NCI-H2171 (cell line): ENCODE data around the gene ARID1B.

Experiments
- DNase-seq: peaks from one replicate; lab custom pipeline; 2025; lab: John Stamatoyannopoulos, UW

The ARID1B gene

GRCh38 chr6:157246771-157247484 lies 469.8 kb downstream of the ARID1B start:
- no peak for DNase-seq

GRCh38 chr6:157248264-157248663 lies 471.1 kb downstream of the ARID1B start:
- no peak for DNase-seq

GRCh38 chr6:157249826-157250225 lies 472.6 kb downstream of the ARID1B start:
- no peak for DNase-seq

- DNase-seq: no peak
Measured at GRCh38 chr6:157251586-157252247, 474.5 kb downstream of the ARID1B start.

- no peak for DNase-seq
Measured at GRCh38 chr6:157253017-157253416, 475.8 kb downstream of the ARID1B start.

GRCh38 chr6:157253699-157254098 lies 476.5 kb downstream of the ARID1B start:
- DNase-seq: no peak

- no peak for DNase-seq
Measured at GRCh38 chr6:157254538-157254937, 477.4 kb downstream of the ARID1B start.

GRCh38 chr6:157255079-157255478 lies 477.9 kb downstream of the ARID1B start:
- no peak for DNase-seq

- no peak for DNase-seq
Measured at GRCh38 chr6:157258878-157259277, 481.7 kb downstream of the ARID1B start.

GRCh38 chr6:157259443-157259842 lies 482.3 kb downstream of the ARID1B start:
- no peak for DNase-seq
